K562 (cell line): ENCODE measurements around the gene ALK. TPM values are rescaled to one million over a fixed set of nuclear protein-coding genes. Genes with fewer than 3 reads are reported as not detected.

ENCODE experiments used
- ELF2 ChIP-seq: fragments of 250-450 bp; sonication (Bioruptor Pico); IDR thresholded peaks from 2 replicates; pipeline ENCODE4 v1.5.0; 2021; ENCODE audit warnings: mild to moderate bottlenecking
- FOXP1 ChIP-seq: sonication (generic); formaldehyde crosslinking; IDR thresholded peaks from 2 replicates; pipeline ENCODE4 v1.8.0; 2022; ENCODE audit warnings: mild to moderate bottlenecking, missing genetic modification reagents
- TAL1 ChIP-seq: fragments of 450-650 bp; IDR thresholded peaks from 2 replicates; pipeline ENCODE4 v1.6.1; 2016; ENCODE audit warnings: mild to moderate bottlenecking
- polyA plus RNA-seq, 8 experiments: library from polyadenylated mRNA; depleted of rRNA in 4 of 8; stranded (reverse) in 5 of 8; unstranded in 3 of 8; fragments of >200 nt; fragmentation: Nextera tagmentation in 2 of 8; fragmentation: Illumina TruSeq in 1 of 8; extraction: Ambion mirVana in 2 of 8; extraction: Trizol in 1 of 8; gene quantifications; 2 replicates each; pipeline versions ENCODE4 v1.2.1 to v1.2.3, GENCODE V29; 2011 to 2014; ENCODE audit warnings: inconsistent platforms in 1 of 8, missing spikeins in 1 of 8
- total RNA-seq, 7 experiments: library from RNA; depleted of rRNA in 6 of 7; stranded (reverse); fragments of >200 nt in 6 of 7; fragmentation: Illumina TruSeq in 2 of 7; extraction: Trizol in 2 of 7; gene quantifications; 2 replicates each; pipeline versions ENCODE4 v1.2.1 to v1.2.3, GENCODE V29; 2011 to 2021; ENCODE audit warnings: low replicate concordance in 1 of 7
- TF ChIP-seq, protein P1 (sequence below): sonication (generic); formaldehyde crosslinking; IDR thresholded peaks from 2 replicates; pipeline ENCODE4 v1.8.0; 2022; ENCODE audit warnings: mild to moderate bottlenecking, missing genetic modification reagents
- TF ChIP-seq, protein P2 (sequence below): fragments of 250-450 bp; sonication (Bioruptor Pico); IDR thresholded peaks from 2 replicates; pipeline ENCODE4 v1.8.0; 2021; ENCODE audit warnings: moderate library complexity, mild to moderate bottlenecking, inconsistent platforms

Gene ALK
- total and polyA plus RNA-seq, 9 of the 15 experiments (the other 6 are each of a cell fraction or from before 2014, with no cell fraction given): not detected

- TF ChIP-seq, protein P1, sequence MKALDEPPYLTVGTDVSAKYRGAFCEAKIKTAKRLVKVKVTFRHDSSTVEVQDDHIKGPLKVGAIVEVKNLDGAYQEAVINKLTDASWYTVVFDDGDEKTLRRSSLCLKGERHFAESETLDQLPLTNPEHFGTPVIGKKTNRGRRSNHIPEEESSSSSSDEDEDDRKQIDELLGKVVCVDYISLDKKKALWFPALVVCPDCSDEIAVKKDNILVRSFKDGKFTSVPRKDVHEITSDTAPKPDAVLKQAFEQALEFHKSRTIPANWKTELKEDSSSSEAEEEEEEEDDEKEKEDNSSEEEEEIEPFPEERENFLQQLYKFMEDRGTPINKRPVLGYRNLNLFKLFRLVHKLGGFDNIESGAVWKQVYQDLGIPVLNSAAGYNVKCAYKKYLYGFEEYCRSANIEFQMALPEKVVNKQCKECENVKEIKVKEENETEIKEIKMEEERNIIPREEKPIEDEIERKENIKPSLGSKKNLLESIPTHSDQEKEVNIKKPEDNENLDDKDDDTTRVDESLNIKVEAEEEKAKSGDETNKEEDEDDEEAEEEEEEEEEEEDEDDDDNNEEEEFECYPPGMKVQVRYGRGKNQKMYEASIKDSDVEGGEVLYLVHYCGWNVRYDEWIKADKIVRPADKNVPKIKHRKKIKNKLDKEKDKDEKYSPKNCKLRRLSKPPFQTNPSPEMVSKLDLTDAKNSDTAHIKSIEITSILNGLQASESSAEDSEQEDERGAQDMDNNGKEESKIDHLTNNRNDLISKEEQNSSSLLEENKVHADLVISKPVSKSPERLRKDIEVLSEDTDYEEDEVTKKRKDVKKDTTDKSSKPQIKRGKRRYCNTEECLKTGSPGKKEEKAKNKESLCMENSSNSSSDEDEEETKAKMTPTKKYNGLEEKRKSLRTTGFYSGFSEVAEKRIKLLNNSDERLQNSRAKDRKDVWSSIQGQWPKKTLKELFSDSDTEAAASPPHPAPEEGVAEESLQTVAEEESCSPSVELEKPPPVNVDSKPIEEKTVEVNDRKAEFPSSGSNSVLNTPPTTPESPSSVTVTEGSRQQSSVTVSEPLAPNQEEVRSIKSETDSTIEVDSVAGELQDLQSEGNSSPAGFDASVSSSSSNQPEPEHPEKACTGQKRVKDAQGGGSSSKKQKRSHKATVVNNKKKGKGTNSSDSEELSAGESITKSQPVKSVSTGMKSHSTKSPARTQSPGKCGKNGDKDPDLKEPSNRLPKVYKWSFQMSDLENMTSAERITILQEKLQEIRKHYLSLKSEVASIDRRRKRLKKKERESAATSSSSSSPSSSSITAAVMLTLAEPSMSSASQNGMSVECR (CRISPR knock-in tag): no peak
- TF ChIP-seq FOXP1 (CRISPR knock-in tag): no peak
- TF ChIP-seq ELF2 (CRISPR knock-in tag): no peak
- TF ChIP-seq, protein P2, sequence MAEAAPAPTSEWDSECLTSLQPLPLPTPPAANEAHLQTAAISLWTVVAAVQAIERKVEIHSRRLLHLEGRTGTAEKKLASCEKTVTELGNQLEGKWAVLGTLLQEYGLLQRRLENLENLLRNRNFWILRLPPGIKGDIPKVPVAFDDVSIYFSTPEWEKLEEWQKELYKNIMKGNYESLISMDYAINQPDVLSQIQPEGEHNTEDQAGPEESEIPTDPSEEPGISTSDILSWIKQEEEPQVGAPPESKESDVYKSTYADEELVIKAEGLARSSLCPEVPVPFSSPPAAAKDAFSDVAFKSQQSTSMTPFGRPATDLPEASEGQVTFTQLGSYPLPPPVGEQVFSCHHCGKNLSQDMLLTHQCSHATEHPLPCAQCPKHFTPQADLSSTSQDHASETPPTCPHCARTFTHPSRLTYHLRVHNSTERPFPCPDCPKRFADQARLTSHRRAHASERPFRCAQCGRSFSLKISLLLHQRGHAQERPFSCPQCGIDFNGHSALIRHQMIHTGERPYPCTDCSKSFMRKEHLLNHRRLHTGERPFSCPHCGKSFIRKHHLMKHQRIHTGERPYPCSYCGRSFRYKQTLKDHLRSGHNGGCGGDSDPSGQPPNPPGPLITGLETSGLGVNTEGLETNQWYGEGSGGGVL (CRISPR knock-in tag): no peak
- TF ChIP-seq TAL1: no peak
Observed at GRCh38 chr2:29186817-29187216, 734.6 kb downstream of the ALK start (continued).
